K562 (cell line): ENCODE data around the gene BGN. TPM values are rescaled to one million over a fixed set of nuclear protein-coding genes. Genes with fewer than 3 reads are reported as not detected.
A peak's percentile ranks its signal among the peaks of the same experiment; 100 is the strongest.

ENCODE experiments used
- ATAC-seq: fragments of 200-7000 bp; cut with Tn5 transposase; 3 replicates; pipeline ENCODE4 v1.9.1; 2020; ENCODE audit warnings: moderate library complexity
- BruUV-seq: library from RNA; stranded (reverse); fragments of 400-500 nt; replicated peaks from 2 replicates; lab custom pipeline; 2021; lab: Mats Ljungman, UMichigan
- CTCF ChIA-PET: fragments of 300-600 bp; formaldehyde crosslinking; extraction: SDS; loops from one replicate; lab custom pipeline; 2021; ENCODE audit warnings: low intra/inter-chr PET ratio; lab: Yijun Ruan, JAX
- POLR2A ChIA-PET: fragments of 300-600, 350-650 bp; sonication (Branson Sonifier 250); formaldehyde crosslinking; extraction: SDS; loops from one replicate; lab custom pipeline; 2021; ENCODE audit warnings: antibody characterized with exemption, inconsistent platforms; lab: Yijun Ruan, JAX
- DNase-seq, 4 experiments: peaks; one replicate each; pipeline versions ENCODE4 v3.0.0 to v3.0.0-alpha.2; 2011 to 2018; ENCODE audit warnings: low spot score in 3 of 4, mixed read lengths in 3 of 4; ENCODE audit errors: extremely low read depth in 1 of 4
- FAIRE-seq: peaks from 2 replicates; lab custom pipeline; 2011; peaks lifted over from hg19 to GRCh38; lab: Jason Lieb, UNC
- H2AFZ ChIP-seq: 2 replicates; pipeline ENCODE4 v1.6.0; 2011; ENCODE audit warnings: low read depth, low read length, control low read depth, inconsistent platforms
- H3K27ac ChIP-seq: fragments of 200-600 bp; 3 replicates; pipeline ENCODE4 v1.8.0; 2011; ENCODE audit warnings: low read depth, mild to moderate bottlenecking, control low read depth, inconsistent platforms, low read length, moderate library complexity, mixed read lengths; ENCODE audit errors: extremely low read depth
- H3K27me3 ChIP-seq, 2 experiments: fragments of 300-600 bp in 1 of 2; 2 replicates in 1 of 2; 3 replicates in 1 of 2; pipeline versions ENCODE4 v1.6.0 to v1.8.0; 2011; ENCODE audit warnings: inconsistent platforms in 2 of 2, low read length in 2 of 2, mild to moderate bottlenecking in 1 of 2, mixed read lengths in 1 of 2, moderate library complexity in 1 of 2; ENCODE audit not compliant: control insufficient read depth in 2 of 2, insufficient read depth in 2 of 2
- H3K36me3 ChIP-seq: fragments of 300-600 bp; 3 replicates; pipeline ENCODE4 v1.8.0; 2011; ENCODE audit warnings: mild to moderate bottlenecking, low read length, inconsistent platforms; ENCODE audit not compliant: control insufficient read depth, insufficient read depth
- H3K4me1 ChIP-seq, 2 experiments: fragments of 200-600 bp in 1 of 2; replicated peaks in 1 of 2; 2 replicates in 1 of 2; 3 replicates in 1 of 2; pipeline versions ENCODE4 v1.5.1 to v1.8.0; 2011; ENCODE audit warnings: inconsistent platforms in 2 of 2, low read length in 2 of 2, mild to moderate bottlenecking in 1 of 2, mixed read lengths in 1 of 2, moderate library complexity in 1 of 2; ENCODE audit not compliant: control insufficient read depth in 2 of 2, insufficient read depth in 2 of 2
- H3K4me2 ChIP-seq: 2 replicates; pipeline ENCODE4 v1.6.1; 2011; ENCODE audit warnings: low read length, control low read depth, inconsistent platforms, mixed read lengths; ENCODE audit not compliant: insufficient read depth
- H3K4me3 ChIP-seq: fragments of 200-600 bp; sonication (generic), shearing (Covaris generic); 2 replicates; pipeline ENCODE4 v1.5.1; 2016; ENCODE audit warnings: control low read depth, inconsistent platforms
- H3K79me2 ChIP-seq: fragments of 200-600 bp; 3 replicates; pipeline ENCODE4 v1.8.0; 2011; ENCODE audit warnings: low read length, inconsistent platforms; ENCODE audit not compliant: control insufficient read depth, insufficient read depth
- H3K9ac ChIP-seq, 2 experiments: 2 replicates each; pipeline versions ENCODE4 v1.6.0 to v1.6.1; 2011; ENCODE audit warnings: low read depth in 2 of 2, low read length in 2 of 2, control low read depth in 1 of 2, inconsistent platforms in 1 of 2, mild to moderate bottlenecking in 1 of 2, mixed read lengths in 1 of 2; ENCODE audit not compliant: insufficient read depth in 1 of 2
- H3K9me1 ChIP-seq: one replicate; pipeline ENCODE4 v1.6.0; 2011; ENCODE audit warnings: inconsistent platforms, mild to moderate bottlenecking, low read length, moderate library complexity; ENCODE audit not compliant: control insufficient read depth, insufficient read depth
- H3K9me3 ChIP-seq: replicated peaks from 2 replicates; pipeline ENCODE4 v1.5.1; 2011; ENCODE audit warnings: low read depth, low read length, inconsistent platforms; ENCODE audit not compliant: control insufficient read depth, insufficient read depth
- H4K20me1 ChIP-seq: replicated peaks from 2 replicates; pipeline ENCODE4 v1.6.1; 2011; ENCODE audit warnings: low read length, inconsistent platforms, mixed read lengths; ENCODE audit not compliant: control insufficient read depth, insufficient read depth
- CBFA2T3 ChIP-seq: fragments of 450-650 bp; IDR thresholded peaks from 2 replicates; pipeline ENCODE4 v1.6.1; 2017
- ELK3 ChIP-seq: fragments of 450-650 bp; formaldehyde crosslinking; IDR thresholded peaks from 2 replicates; pipeline ENCODE4 v1.4.0; 2020; ENCODE audit warnings: mild to moderate bottlenecking
- EWSR1 ChIP-seq: fragments of 450-650 bp; IDR thresholded peaks from 2 replicates; pipeline ENCODE4 v1.6.1; 2018; ENCODE audit warnings: borderline replicate concordance, mild to moderate bottlenecking, low read depth, moderate library complexity; ENCODE audit not compliant: partially characterized antibody
- GTF2F1 ChIP-seq: IDR thresholded peaks from 2 replicates; pipeline ENCODE4 v1.6.1; 2011; ENCODE audit warnings: low read depth, low read length, improper control_type of control experiment
- HES1 ChIP-seq: fragments of 450-650 bp; IDR thresholded peaks from 2 replicates; pipeline ENCODE4 v1.6.1; 2016; ENCODE audit warnings: low read depth, mild to moderate bottlenecking, moderate library complexity
- HOXB6 ChIP-seq: fragments of 250-450 bp; sonication (Bioruptor Pico); IDR thresholded peaks from 2 replicates; pipeline ENCODE4 v1.5.1; 2022; ENCODE audit warnings: mild to moderate bottlenecking, borderline replicate concordance
- JUND ChIP-seq, 2 experiments: IDR thresholded peaks; 2 replicates in 1 of 2; 3 replicates in 1 of 2; pipeline ENCODE4 v1.6.1; 2011; ENCODE audit warnings: borderline replicate concordance in 2 of 2, low read depth in 2 of 2, low read length in 2 of 2, improper control_type of control experiment in 1 of 2, missing biosample characterization in 1 of 2, missing genetic modification characterization in 1 of 2, missing genetic modification reagents in 1 of 2
- MIER1 ChIP-seq: fragments of 450-650 bp; IDR thresholded peaks from 2 replicates; pipeline ENCODE4 v1.6.1; 2016; ENCODE audit warnings: antibody characterized with exemption, mild to moderate bottlenecking, low read depth
- PHTF2 ChIP-seq: fragments of 250-450 bp; sonication (Bioruptor Pico); IDR thresholded peaks from 2 replicates; pipeline ENCODE4 v1.5.0; 2021; ENCODE audit warnings: mild to moderate bottlenecking
- ZC3H4 ChIP-seq: sonication (generic); formaldehyde crosslinking; IDR thresholded peaks from 2 replicates; pipeline ENCODE4 v1.9.0; 2021; ENCODE audit warnings: missing genetic modification reagents, borderline replicate concordance
- ZNF644 ChIP-seq: fragments of 200-800 bp; sonication (Bioruptor generic); IDR thresholded peaks from 2 replicates; pipeline ENCODE4 v1.6.1; 2016; ENCODE audit warnings: low read depth, missing genetic modification characterization, missing compliant biosample characterization
- ZNF780A ChIP-seq: fragments of 250-450 bp; sonication (Bioruptor Pico); IDR thresholded peaks from 2 replicates; pipeline ENCODE4 v1.5.0; 2021; ENCODE audit warnings: mild to moderate bottlenecking
- WGBS: fragments of 100-300 bp; shearing (Covaris generic); methylation state at CpG from one replicate; pipeline ENCODE4 v1.1.6; 2016; ENCODE audit warnings: low coverage, mixed read lengths; ENCODE audit not compliant: insufficient coverage; ENCODE audit errors: missing lambda C conversion rate; 5-methylcytosine and 5-hydroxymethylcytosine counted together
- in situ Hi-C: fragments of 300-500 bp; cut with MboI; formaldehyde crosslinking; loops from 4 replicates; pipeline ENCODE4 v1.15.0; 2018; ENCODE audit warnings: inconsistent platforms, mixed read lengths
- intact Hi-C: fragments of 100-400 bp; cut with micrococcal nuclease; formaldehyde crosslinking; loops from 2 replicates; pipeline ENCODE4 v1.14.2; 2022
- polyA plus RNA-seq, 8 experiments: library from polyadenylated mRNA; depleted of rRNA in 4 of 8; stranded (reverse) in 5 of 8; unstranded in 3 of 8; fragments of >200 nt; fragmentation: Nextera tagmentation in 2 of 8; fragmentation: Illumina TruSeq in 1 of 8; extraction: Ambion mirVana in 2 of 8; extraction: Trizol in 1 of 8; gene quantifications; 2 replicates each; pipeline versions ENCODE4 v1.2.1 to v1.2.3, GENCODE V29; 2011 to 2014; ENCODE audit warnings: inconsistent platforms in 1 of 8, missing spikeins in 1 of 8
- total RNA-seq, 7 experiments: library from RNA; depleted of rRNA in 6 of 7; stranded (reverse); fragments of >200 nt in 6 of 7; fragmentation: Illumina TruSeq in 2 of 7; extraction: Trizol in 2 of 7; gene quantifications; 2 replicates each; pipeline versions ENCODE4 v1.2.1 to v1.2.3, GENCODE V29; 2011 to 2021; ENCODE audit warnings: low replicate concordance in 1 of 7

Gene BGN
- total and polyA plus RNA-seq, 9 of the 15 experiments (the other 6 are each of a cell fraction or from before 2014, with no cell fraction given): 0.11 TPM; not detected in 8

- ATAC-seq: no peak
- H3K9me1 ChIP-seq: no peaks in the 10 kb centered on the region
- 0 out of 4 replicates have a peak overlapping the region, but pooled peaks of 1 of the 2 experiments have one; percentile 26 for H3K9ac ChIP-seq
- H3K27ac ChIP-seq: no peak overlapping the region
- no peaks in the 10 kb centered on the region for H3K9me3 ChIP-seq
- no peak overlapping the region for H3K4me2 ChIP-seq
- TF ChIP-seq ZC3H4 (no peak), GTF2F1 (no peak), HES1 (no peak), HOXB6 (CRISPR knock-in tag) (no peak), EWSR1 (no peak), CBFA2T3 (no peak), ZNF780A (no peak), ZNF644 (no peak), MIER1 (no peak), ELK3 (CRISPR knock-in tag) (no peak), PHTF2 (CRISPR knock-in tag) (no peak), JUND (IDR thresholded peaks at IDR 0.05; ENCODE audit: borderline replicate concordance, low read depth, low read length) (no peak), JUND (tag; IDR thresholded peaks at IDR 0.05; ENCODE audit: borderline replicate concordance, low read depth, low read length) (no peak)
- no peaks in the 10 kb centered on the region for H3K27me3 ChIP-seq
- FAIRE-seq: no peak
- intact Hi-C loops: no loop called here
- no TSS peak for BruUV-seq
- DNase-seq: no peak
- no peak overlapping the region for H2AFZ ChIP-seq
- POLR2A ChIA-PET: interaction anchor here (0.9 kb wide), 1 partner anchor 18 kb away, joined by 3 read pairs; no protein-coding TSS in a partner anchor
- no peak overlapping the region for H3K4me3 ChIP-seq
- 17% methylated on average over 9 of the region's 16 CpGs for WGBS
- in situ Hi-C loops: no loop called here
- H3K79me2 ChIP-seq: no peaks in the 10 kb centered on the region
- peaks cover 4 to 52% of the 10 kb centered on the region in 2 experiments; a peak in 4 of 5 replicates for H3K4me1 ChIP-seq
- no peaks in the 10 kb centered on the region for H3K36me3 ChIP-seq
- no peaks in the 10 kb centered on the region for H4K20me1 ChIP-seq
- CTCF ChIA-PET: no interaction called here
Observed at GRCh38 chrX:153478746-153479145, 16.0 kb upstream of the BGN start.
